MM.1S (cell line): ENCODE measurements around the gene GFOD1.

ENCODE experiments used
- DNase-seq: peaks from one replicate; pipeline ENCODE4 v3.0.0-alpha.2; 2015
- H2AFZ ChIP-seq: fragments of 300-600 bp; sonication (generic); 2 replicates; pipeline ENCODE4 v1.6.0; 2016; ENCODE audit warnings: antibody characterized with exemption, low read length
- H3F3A ChIP-seq: fragments of 300-600 bp; sonication (generic); 2 replicates; pipeline ENCODE4 v1.6.1; 2016; ENCODE audit warnings: mild to moderate bottlenecking, antibody characterized with exemption, low read length, moderate library complexity, mixed read lengths; ENCODE audit not compliant: insufficient read depth
- H3K27ac ChIP-seq: fragments of 300-600 bp; sonication (generic); 2 replicates; pipeline ENCODE4 v1.5.1; 2016; ENCODE audit warnings: mild to moderate bottlenecking, low read length
- H3K27me3 ChIP-seq: fragments of 300-600 bp; sonication (generic); replicated peaks from 2 replicates; pipeline ENCODE4 v1.6.0; 2016; ENCODE audit warnings: low read length; ENCODE audit not compliant: insufficient read depth
- H3K36me3 ChIP-seq: fragments of 300-600 bp; sonication (generic); replicated peaks from 2 replicates; pipeline ENCODE4 v1.6.1; 2016; ENCODE audit warnings: mild to moderate bottlenecking, low read length, mixed read lengths; ENCODE audit not compliant: insufficient read depth
- H3K4me1 ChIP-seq: fragments of 300-600 bp; sonication (generic); 2 replicates; pipeline ENCODE4 v1.6.1; 2016; ENCODE audit warnings: low read length, mixed read lengths
- H3K4me2 ChIP-seq: fragments of 300-600 bp; sonication (generic); 2 replicates; pipeline ENCODE4 v1.6.0; 2016; ENCODE audit warnings: low read depth, low read length
- H3K4me3 ChIP-seq: fragments of 300-600 bp; sonication (generic); 2 replicates; pipeline ENCODE4 v1.5.1; 2016; ENCODE audit warnings: low read length, mixed read lengths
- H3K79me2 ChIP-seq: fragments of 300-600 bp; sonication (generic); 2 replicates; pipeline ENCODE4 v1.6.1; 2016; ENCODE audit warnings: mixed run types, low read length, mixed read lengths
- H3K9ac ChIP-seq: fragments of 300-600 bp; sonication (generic); 2 replicates; pipeline ENCODE4 v1.6.1; 2016; ENCODE audit warnings: low read length, mixed read lengths
- H3K9me2 ChIP-seq: fragments of 300-600 bp; sonication (generic); replicated peaks from 2 replicates; pipeline ENCODE4 v1.6.1; 2016; ENCODE audit warnings: mild to moderate bottlenecking, low read length, mixed read lengths; ENCODE audit not compliant: insufficient read depth
- H3K9me3 ChIP-seq: fragments of 300-600 bp; sonication (generic); replicated peaks from 2 replicates; pipeline ENCODE4 v1.6.1; 2016; ENCODE audit warnings: mild to moderate bottlenecking, low read length, mixed read lengths; ENCODE audit not compliant: insufficient read depth
- H4K20me1 ChIP-seq: fragments of 300-600 bp; sonication (generic); 2 replicates; pipeline ENCODE4 v1.6.1; 2016; ENCODE audit warnings: mild to moderate bottlenecking, low read length, moderate library complexity, mixed read lengths; ENCODE audit not compliant: insufficient read depth
- EZH2 ChIP-seq: fragments of 300-600 bp; sonication (generic); optimal IDR thresholded peaks from 2 replicates; pipeline ENCODE3; 2017; ENCODE audit warnings: low read depth, mild to moderate bottlenecking, antibody characterized with exemption, low read length, mixed read lengths
- EZH2phosphoT487 ChIP-seq: fragments of 300-600 bp; sonication (generic); IDR thresholded peaks from 2 replicates; pipeline ENCODE4 v1.6.1; 2018; ENCODE audit warnings: antibody characterized with exemption, low read length
- TF ChIP-seq, protein P1 (sequence below): fragments of 300-600 bp; sonication (generic); IDR thresholded peaks from 2 replicates; pipeline ENCODE4 v1.5.1; 2016; ENCODE audit warnings: antibody characterized with exemption, low read length, mixed read lengths

The GFOD1 gene

GRCh38 chr6:13380761-13381160, 106.6 kb downstream of the GFOD1 start:
- peaks cover 3% of the 10 kb centered on the region; the same call in 1 of the 2 replicates for H3F3A ChIP-seq
- no peak overlapping the region for H3K4me2 ChIP-seq
- H3K27ac ChIP-seq = no peak overlapping the region
- peaks cover 46% of the 10 kb centered on the region for H3K4me1 ChIP-seq
- H3K9ac ChIP-seq = no peak overlapping the region
- H3K9me2 ChIP-seq = no peaks in the 10 kb centered on the region
- no peaks in the 10 kb centered on the region for H4K20me1 ChIP-seq
- TF ChIP-seq EZH2 = no peak
- DNase-seq = no peak
- no peak overlapping the region for H3K4me3 ChIP-seq
- H2AFZ ChIP-seq = no peak overlapping the region
- no peaks in the 10 kb centered on the region; the same call in 1 of the 2 replicates for H3K79me2 ChIP-seq
- no peaks in the 10 kb centered on the region for H3K9me3 ChIP-seq
- H3K36me3 ChIP-seq = no peaks in the 10 kb centered on the region
- no peaks in the 10 kb centered on the region for H3K27me3 ChIP-seq

DNA sequence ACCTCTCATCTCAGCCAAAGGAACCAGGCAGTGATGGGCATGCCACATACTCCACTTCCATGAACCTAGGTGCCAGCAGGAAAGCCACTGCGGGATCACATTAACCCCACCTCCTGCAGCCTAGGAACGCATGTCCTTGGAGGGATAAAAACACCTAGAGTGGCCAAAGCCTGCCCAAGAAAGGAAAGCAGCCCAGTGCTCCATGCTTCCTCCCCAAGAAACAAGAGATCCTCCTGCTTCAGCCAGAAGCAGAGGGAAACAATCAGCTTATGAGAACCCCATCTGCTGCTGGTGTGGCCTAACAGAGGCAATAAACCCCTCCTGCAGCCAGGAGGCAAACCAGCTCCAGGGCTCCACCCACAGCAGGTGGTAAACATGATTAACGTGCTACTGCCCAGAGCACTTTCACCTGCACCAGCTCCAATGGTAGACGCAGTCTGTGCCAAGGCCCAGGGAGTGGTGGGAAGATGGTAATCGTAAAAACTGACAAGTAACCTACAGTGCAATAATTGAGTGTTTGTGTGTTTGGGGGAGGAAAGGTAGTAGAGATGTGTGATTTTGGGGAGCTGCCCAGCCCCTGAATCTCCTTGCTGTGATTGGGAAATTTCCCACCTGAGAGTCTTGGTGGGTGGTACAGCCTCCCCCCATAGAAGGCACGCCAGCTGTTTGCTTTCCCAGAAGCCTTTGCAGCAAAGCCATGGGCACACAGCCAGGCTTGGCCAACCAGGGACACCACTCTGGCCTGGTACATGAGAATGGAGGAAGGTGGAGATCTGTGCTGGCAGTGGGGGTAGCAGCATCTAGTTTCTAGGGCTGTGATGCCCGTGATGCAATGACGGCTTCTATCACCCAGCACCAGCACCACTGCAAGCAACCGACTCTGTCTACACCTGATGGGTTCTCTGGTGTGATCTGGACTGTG, 108.5 kb downstream of the GFOD1 start:
- no peak overlapping the region for H3K4me2 ChIP-seq
- H3K4me3 ChIP-seq = no peak overlapping the region
- H3K4me1 ChIP-seq = peaks cover 52% of the 10 kb centered on the region

DNA sequence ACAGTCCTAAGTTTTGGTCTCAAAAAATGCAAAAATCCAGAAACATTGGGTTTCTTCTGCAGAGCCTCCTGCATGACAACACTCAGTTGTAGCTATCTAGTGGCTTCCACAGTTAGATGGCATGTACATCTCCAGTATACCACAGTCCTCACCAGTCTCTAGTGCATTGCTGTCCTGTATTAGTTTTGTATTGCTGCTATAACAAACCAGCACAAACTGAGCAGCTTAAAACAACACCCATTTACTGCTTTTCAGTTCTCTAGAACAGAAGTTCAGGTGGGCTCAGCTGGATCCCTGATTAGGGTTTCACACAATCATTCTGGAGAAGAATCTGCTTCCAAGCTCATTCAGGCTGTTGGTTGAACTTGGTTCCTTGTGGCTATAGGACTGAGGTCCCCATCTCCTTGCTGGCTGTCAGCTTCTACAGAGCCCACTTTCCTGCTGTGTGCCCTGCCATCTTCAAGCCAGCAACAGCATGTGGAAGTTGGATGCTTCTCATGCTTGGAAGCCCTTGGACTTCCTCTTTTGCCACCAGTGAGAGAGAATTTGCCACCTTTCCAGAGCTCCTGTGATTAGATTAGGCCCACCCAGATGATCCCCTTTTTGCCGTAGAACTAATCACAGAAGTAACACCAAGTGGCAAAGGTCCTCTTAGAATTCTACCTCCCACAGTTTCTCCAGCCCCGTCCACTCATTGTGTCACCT, 110.2 kb downstream of the GFOD1 start:
- Histone ChIP-seq H2AFZ (no peak overlapping the region), H3K27ac (no peak overlapping the region), H3K9me2 (no peaks in the 10 kb centered on the region), H3K4me2 (no peak overlapping the region), H3K27me3 (no peaks in the 10 kb centered on the region), H3K4me3 (no peak overlapping the region), H3K79me2 (no peaks in the 10 kb centered on the region; the same call in 1 of the 2 replicates), H4K20me1 (no peaks in the 10 kb centered on the region), H3K9me3 (no peaks in the 10 kb centered on the region), H3F3A (no peaks in the 10 kb centered on the region), H3K36me3 (no peaks in the 10 kb centered on the region), H3K4me1 (peaks cover 54% of the 10 kb centered on the region), H3K9ac (no peak overlapping the region)
- no peak for DNase-seq
- TF ChIP-seq, protein P1, sequence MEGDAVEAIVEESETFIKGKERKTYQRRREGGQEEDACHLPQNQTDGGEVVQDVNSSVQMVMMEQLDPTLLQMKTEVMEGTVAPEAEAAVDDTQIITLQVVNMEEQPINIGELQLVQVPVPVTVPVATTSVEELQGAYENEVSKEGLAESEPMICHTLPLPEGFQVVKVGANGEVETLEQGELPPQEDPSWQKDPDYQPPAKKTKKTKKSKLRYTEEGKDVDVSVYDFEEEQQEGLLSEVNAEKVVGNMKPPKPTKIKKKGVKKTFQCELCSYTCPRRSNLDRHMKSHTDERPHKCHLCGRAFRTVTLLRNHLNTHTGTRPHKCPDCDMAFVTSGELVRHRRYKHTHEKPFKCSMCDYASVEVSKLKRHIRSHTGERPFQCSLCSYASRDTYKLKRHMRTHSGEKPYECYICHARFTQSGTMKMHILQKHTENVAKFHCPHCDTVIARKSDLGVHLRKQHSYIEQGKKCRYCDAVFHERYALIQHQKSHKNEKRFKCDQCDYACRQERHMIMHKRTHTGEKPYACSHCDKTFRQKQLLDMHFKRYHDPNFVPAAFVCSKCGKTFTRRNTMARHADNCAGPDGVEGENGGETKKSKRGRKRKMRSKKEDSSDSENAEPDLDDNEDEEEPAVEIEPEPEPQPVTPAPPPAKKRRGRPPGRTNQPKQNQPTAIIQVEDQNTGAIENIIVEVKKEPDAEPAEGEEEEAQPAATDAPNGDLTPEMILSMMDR = no peak
- no peak for TF ChIP-seq EZH2phosphoT487
- TF ChIP-seq EZH2 = no peak

More for the DNA sequence above, 108.5 kb downstream of the GFOD1 start:
- Histone ChIP-seq H3K79me2 (no peaks in the 10 kb centered on the region; the same call in 1 of the 2 replicates), H3K27me3 (no peaks in the 10 kb centered on the region), H4K20me1 (no peaks in the 10 kb centered on the region), H3K36me3 (no peaks in the 10 kb centered on the region), H3K9me3 (no peaks in the 10 kb centered on the region), H3K27ac (no peak overlapping the region), H3K9me2 (no peaks in the 10 kb centered on the region), H2AFZ (no peak overlapping the region), H3K9ac (no peak overlapping the region), H3F3A (peaks cover 3% of the 10 kb centered on the region; the same call in 1 of the 2 replicates)
- TF ChIP-seq EZH2phosphoT487 (no peak), EZH2 (no peak)
- TF ChIP-seq, protein P1 = peak; percentile 28
- peak; percentile 72 for DNase-seq
